AG04449 (cell line): ENCODE measurements around the gene SIN3A.

Experiments used
- CTCF ChIA-PET: fragments of 350-600 bp; formaldehyde crosslinking; extraction: SDS; loops from one replicate; lab custom pipeline; 2021; ENCODE audit warnings: antibody characterized with exemption; lab: Yijun Ruan, JAX
- POLR2A ChIA-PET: fragments of 400-600, 350-600 bp; formaldehyde crosslinking; extraction: SDS; loops from one replicate; lab custom pipeline; 2020; ENCODE audit warnings: antibody characterized with exemption, inconsistent platforms; lab: Yijun Ruan, JAX
- DNase-seq: peaks from one replicate; pipeline ENCODE4 v3.0.0-alpha.2; 2010; ENCODE audit warnings: low read depth, low spot score
- H3K4me3 ChIP-seq: 2 replicates; pipeline ENCODE4 v1.5.1; 2011; ENCODE audit warnings: low read depth, mild to moderate bottlenecking, control low read depth, low read length
- CTCF ChIP-seq: IDR thresholded peaks from one replicate; pipeline ENCODE4 v1.5.1; 2011; ENCODE audit warnings: mild to moderate bottlenecking, moderate library complexity, low read length, control low read depth, inconsistent platforms; ENCODE audit not compliant: insufficient read depth; ENCODE audit errors: missing control alignments

The SIN3A gene

GRCh38 chr15:75468913-75469598, 17.6 kb upstream of the SIN3A start:
- DNase-seq, result no peak
- ChIA-PET CTCF (interaction anchor here (0.7 to 1.3 kb wide), 2 partner anchors 28 to 101 kb away, joined by 3 read pairs; no protein-coding TSS in a partner anchor), POLR2A (no interaction called here)
- no peak for TF ChIP-seq CTCF
- no peak overlapping the region for H3K4me3 ChIP-seq

GRCh38 chr15:75460646-75461045, 9.2 kb upstream of the SIN3A start:
- no peak for TF ChIP-seq CTCF
- DNase-seq, result no peak
- POLR2A ChIA-PET, result no interaction called here
- CTCF ChIA-PET, result no interaction called here
- no peak overlapping the region for H3K4me3 ChIP-seq

GRCh38 chr15:75459581-75459980, 8.1 kb upstream of the SIN3A start:
- POLR2A ChIA-PET, result no interaction called here
- CTCF ChIA-PET, result no interaction called here
- no peak for TF ChIP-seq CTCF
- H3K4me3 ChIP-seq, result no peak overlapping the region
- DNase-seq, result no peak

GRCh38 chr15:75456710-75457109, 5.2 kb upstream of the SIN3A start:
- POLR2A ChIA-PET, result interaction anchor here (0.7 kb wide), 1 partner anchor 121 kb away, joined by 4 read pairs; no protein-coding TSS in a partner anchor
- CTCF ChIA-PET, result no interaction called here
- no peak for DNase-seq
- no peak for TF ChIP-seq CTCF
- H3K4me3 ChIP-seq, result peak overlapping the region; percentile 89

GRCh38 chr15:75455982-75456531, 4.6 kb upstream of the SIN3A start:
- TF ChIP-seq CTCF, result no peak
- CTCF ChIA-PET, result interaction anchor here (1.0 to 1.6 kb wide), 2 partner anchors 25 to 88 kb away, joined by 3 to 9 read pairs; partner anchors contain the start of gene MAN2C1
- H3K4me3 ChIP-seq, result peak overlapping the region; percentile 89
- POLR2A ChIA-PET, result interaction anchor here (0.7 to 1.8 kb wide), 6 partner anchors 9 to 170 kb away, joined by 3 to 6 read pairs (median 4); partner anchors contain the start of genes MAN2C1 and SNUPN
- no peak for DNase-seq

- CTCF ChIA-PET, result interaction anchor here (1.0 to 1.6 kb wide), 3 partner anchors 11 to 88 kb away, joined by 3 to 9 read pairs (median 3); partner anchors contain the start of gene MAN2C1
These were observed 4.0 kb upstream of the SIN3A start for GRCh38 chr15:75455424-75455981.

More at GRCh38 chr15:75455424-75455981, 4.0 kb upstream of the SIN3A start:
- peak overlapping the region; percentile 89 for H3K4me3 ChIP-seq
- no peak for DNase-seq
- POLR2A ChIA-PET, result interaction anchor here (0.7 to 1.8 kb wide), 5 partner anchors 9 to 170 kb away, joined by 3 to 6 read pairs (median 3); partner anchors contain the start of genes MAN2C1 and SNUPN
- no peak for TF ChIP-seq CTCF
